Right cardiac atrium (tissue), 5 donors: ENCODE results near the gene NRIP1. TPM values are rescaled to one million over a fixed set of nuclear protein-coding genes. Genes with fewer than 3 reads are reported as not detected.
"Not testable (repeated sequence)": the region's sequence is repeated elsewhere in the genome, so short reads cannot be mapped to it uniquely, and the experiment has no call there.

Source experiments
- ATAC-seq, 2 donors: fragments of 200-7000 bp; cut with Tn5 transposase; one replicate each; pipeline versions ENCODE4 v1.8.0 to v1.9.1; 2020; ENCODE audit warnings: moderate library complexity in 2 of 2, mild to moderate bottlenecking in 1 of 2
- DNase-seq, 3 donors: peaks; one replicate each; pipeline ENCODE4 v3.0.0-alpha.2; 2020
- H3K27ac ChIP-seq: one replicate; pipeline ENCODE4 v1.5.1; 2013; ENCODE audit warnings: mild to moderate bottlenecking, low read length, control low read depth, moderate library complexity
- H3K27me3 ChIP-seq: one replicate; pipeline ENCODE4 v1.6.1; 2013; ENCODE audit not compliant: control insufficient read depth, insufficient read depth
- H3K4me1 ChIP-seq: one replicate; pipeline ENCODE4 v1.6.1; 2013; ENCODE audit warnings: low read length; ENCODE audit not compliant: control insufficient read depth, insufficient read depth
- H3K4me3 ChIP-seq: one replicate; pipeline ENCODE4 v1.5.1; 2013; ENCODE audit warnings: low read length, control low read depth
- H3K9me3 ChIP-seq: one replicate; pipeline ENCODE4 v1.6.1; 2013; ENCODE audit warnings: low read length; ENCODE audit not compliant: control insufficient read depth
- WGBS: extraction: QIAGEN DNeasy Blood & Tissue Kit; methylation state at CpG from one replicate; pipeline ENCODE4 v1.1.7; 2013; 5-methylcytosine and 5-hydroxymethylcytosine counted together
- intact Hi-C, 4 donors: fragments of 100-400 bp; cut with DNase I; formaldehyde crosslinking; loops; one replicate each; pipeline versions ENCODE4 v1.11.0 to v1.14.0; 2022 to 2023
- polyA plus RNA-seq: library from polyadenylated mRNA; stranded (reverse); fragments of 200-250 nt; gene quantifications from one replicate; pipeline ENCODE4 v1.2.3, GENCODE V29; 2013
- total RNA-seq, 4 donors: library from RNA; stranded (reverse); fragmentation: NEBNext Ultra II Directional; extraction: Animal tissue kit (Norgen Biotek cat#: 25700); gene quantifications; one replicate each; pipeline ENCODE4 v1.2.1, GENCODE V29; 2021
- donor health status: healthy with polysubstance abuse.
- donor health status: DM: no; HTN: yes; CAD: no.
- donor health status: DM: no; HTN: no; CAD: no.
- donor health status: DM: no; HTN: yes; CAD: no; lungs with severe emphysema.
- donor health status: DM: yes; HTN: yes; CAD: no.

The NRIP1 gene
- total and polyA plus RNA-seq, 5 donors, result 4.1 to 33.4 (median 20.0) TPM

- H3K27ac ChIP-seq, result no peak overlapping the region
- peaks cover 2% of the 10 kb centered on the region for H3K4me1 ChIP-seq
- no peak overlapping the region for H3K4me3 ChIP-seq
- intact Hi-C loops, result no loop called here
- DNase-seq (no peak), ATAC-seq (no peak)
- no peaks in the 10 kb centered on the region for H3K9me3 ChIP-seq
- H3K27me3 ChIP-seq, result no peaks in the 10 kb centered on the region
- 61% methylated on average over 5 of the region's 5 CpGs for WGBS
These were observed 117.1 kb downstream of the NRIP1 start for GRCh38 chr21:14947613-14948160.

GRCh38 chr21:14945176-14945575 lies 119.6 kb downstream of the NRIP1 start:
- WGBS, result 85% methylated on average over 3 of the region's 3 CpGs
- Histone ChIP-seq H3K27ac (no peak overlapping the region), H3K4me3 (no peak overlapping the region), H3K27me3 (no peaks in the 10 kb centered on the region), H3K4me1 (peaks cover 2% of the 10 kb centered on the region), H3K9me3 (no peaks in the 10 kb centered on the region)
- intact Hi-C loops, result no loop called here
- DNase-seq, result no peak
- no peak for ATAC-seq

GRCh38 chr21:14943616-14944015 lies 121.2 kb downstream of the NRIP1 start:
- DNase-seq, result no peak
- no peak overlapping the region for H3K4me3 ChIP-seq
- no peak overlapping the region for H3K27ac ChIP-seq
- H3K4me1 ChIP-seq, result peaks cover 2% of the 10 kb centered on the region
- intact Hi-C loops, result no loop called here
- H3K9me3 ChIP-seq, result peaks cover 1% of the 10 kb centered on the region
- no peaks in the 10 kb centered on the region for H3K27me3 ChIP-seq
- WGBS, result 93% methylated on average over 3 of the region's 3 CpGs
- ATAC-seq, result no peak

GRCh38 chr21:14942801-14943490 lies 121.9 kb downstream of the NRIP1 start:
- Histone ChIP-seq H3K27ac (no peak overlapping the region), H3K27me3 (no peaks in the 10 kb centered on the region), H3K4me1 (peaks cover 2% of the 10 kb centered on the region), H3K4me3 (no peak overlapping the region), H3K9me3 (peaks cover 1% of the 10 kb centered on the region)
- WGBS, result 67% methylated on average over 2 of the region's 2 CpGs
- intact Hi-C loops, result no loop called here
- ATAC-seq, result peak in 1 of 2 donors; percentile 68
- DNase-seq, result no peak

- H3K4me1 ChIP-seq, H3K27me3 ChIP-seq, DNase-seq, intact Hi-C loops, H3K9me3 ChIP-seq, ATAC-seq, H3K4me3 ChIP-seq, H3K27ac ChIP-seq: not testable (repeated sequence)
- 78% methylated on average over 13 of the region's 13 CpGs for WGBS
These were observed 137.5 kb downstream of the NRIP1 start for GRCh38 chr21:14927324-14927723.

GRCh38 chr21:14926186-14926585 lies 138.6 kb downstream of the NRIP1 start:
- Histone ChIP-seq H3K4me3 (no peak overlapping the region), H3K4me1 (no peaks in the 10 kb centered on the region), H3K9me3 (no peaks in the 10 kb centered on the region), H3K27me3 (no peaks in the 10 kb centered on the region), H3K27ac (no peak overlapping the region)
- intact Hi-C loops, result no loop called here
- DNase-seq (no peak), ATAC-seq (no peak)
- 66% methylated on average over 3 of the region's 3 CpGs for WGBS

- WGBS, result 55% methylated on average over 1 of the region's 1 CpG
- no peak for ATAC-seq
- intact Hi-C loops, result no loop called here
- DNase-seq, result no peak
- Histone ChIP-seq H3K9me3 (no peaks in the 10 kb centered on the region), H3K4me1 (peaks cover 2% of the 10 kb centered on the region), H3K27ac (no peak overlapping the region), H3K4me3 (no peak overlapping the region), H3K27me3 (no peaks in the 10 kb centered on the region)
These were observed 141.3 kb downstream of the NRIP1 start for GRCh38 chr21:14923468-14923867.

- 49% methylated on average over 1 of the region's 1 CpG for WGBS
- no peaks in the 10 kb centered on the region for H3K27me3 ChIP-seq
- no peak overlapping the region for H3K4me3 ChIP-seq
- no peak for ATAC-seq
- H3K9me3 ChIP-seq, result no peaks in the 10 kb centered on the region
- H3K4me1 ChIP-seq, result peaks cover 2% of the 10 kb centered on the region
- no peak for DNase-seq
- intact Hi-C loops, result no loop called here
- H3K27ac ChIP-seq, result no peak overlapping the region
These were observed 141.8 kb downstream of the NRIP1 start for GRCh38 chr21:14922980-14923379.

GRCh38 chr21:14918527-14918926 lies 146.3 kb downstream of the NRIP1 start:
- H3K4me3 ChIP-seq, result peak overlapping the region; percentile 28
- H3K27ac ChIP-seq, result no peak overlapping the region
- H3K4me1 ChIP-seq, result peaks cover 2% of the 10 kb centered on the region
- DNase-seq (no peak), ATAC-seq (no peak)
- no peaks in the 10 kb centered on the region for H3K9me3 ChIP-seq
- WGBS, result 53% methylated on average over 5 of the region's 5 CpGs
- intact Hi-C loops, result no loop called here
- H3K27me3 ChIP-seq, result no peaks in the 10 kb centered on the region

GRCh38 chr21:14917762-14918161 lies 147.0 kb downstream of the NRIP1 start:
- DNase-seq (no peak), ATAC-seq (no peak)
- Histone ChIP-seq H3K27me3 (no peaks in the 10 kb centered on the region), H3K27ac (no peak overlapping the region), H3K4me3 (no peak overlapping the region), H3K9me3 (no peaks in the 10 kb centered on the region), H3K4me1 (peaks cover 2% of the 10 kb centered on the region)
- intact Hi-C loops, result no loop called here
- WGBS, result 59% methylated on average over 2 of the region's 2 CpGs

GRCh38 chr21:14916676-14917141 lies 148.1 kb downstream of the NRIP1 start:
- no peak overlapping the region for H3K4me3 ChIP-seq
- no peaks in the 10 kb centered on the region for H3K9me3 ChIP-seq
- H3K27me3 ChIP-seq, result no peaks in the 10 kb centered on the region
- ATAC-seq (no peak), DNase-seq (no peak)
- intact Hi-C loops, result no loop called here
- no peak overlapping the region for H3K27ac ChIP-seq
- H3K4me1 ChIP-seq, result peaks cover 2% of the 10 kb centered on the region
- 64% methylated on average over 3 of the region's 3 CpGs for WGBS
